GM19463 (cell line): ENCODE results near the gene FAM118A.
"Not testable (repeated sequence)": the region's sequence is repeated elsewhere in the genome, so short reads cannot be mapped to it uniquely, and the experiment has no call there.

Experiments used
- ATAC-seq: cut with Tn5 transposase; IDR thresholded peaks from one replicate; pipeline ENCODE4 v1.9.1; 2021; ENCODE audit warnings: mild to moderate bottlenecking, moderate library complexity; ENCODE audit not compliant: unreplicated experiment

The FAM118A gene

DNA sequence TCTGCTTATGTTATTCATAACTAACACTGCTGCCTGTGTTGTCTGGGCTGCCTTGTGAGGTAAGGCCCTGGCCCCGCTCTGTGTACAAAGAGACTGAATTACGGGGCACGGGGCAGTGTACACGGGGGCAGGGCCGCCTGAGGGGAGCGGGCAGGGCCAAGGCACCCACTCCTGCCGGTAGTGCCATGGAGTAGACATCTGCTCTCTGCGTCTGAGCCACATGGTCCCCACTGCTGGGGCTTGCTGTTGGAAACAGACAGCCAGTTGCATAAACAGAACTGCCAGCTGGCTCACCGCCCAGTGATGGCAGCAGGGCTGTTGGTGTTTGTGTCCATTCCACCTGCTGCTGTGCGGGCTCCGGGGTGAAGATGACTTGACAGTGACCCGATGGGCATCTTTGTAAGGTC is 19.8 kb downstream of the FAM118A start:
- no peak for ATAC-seq

DNA sequence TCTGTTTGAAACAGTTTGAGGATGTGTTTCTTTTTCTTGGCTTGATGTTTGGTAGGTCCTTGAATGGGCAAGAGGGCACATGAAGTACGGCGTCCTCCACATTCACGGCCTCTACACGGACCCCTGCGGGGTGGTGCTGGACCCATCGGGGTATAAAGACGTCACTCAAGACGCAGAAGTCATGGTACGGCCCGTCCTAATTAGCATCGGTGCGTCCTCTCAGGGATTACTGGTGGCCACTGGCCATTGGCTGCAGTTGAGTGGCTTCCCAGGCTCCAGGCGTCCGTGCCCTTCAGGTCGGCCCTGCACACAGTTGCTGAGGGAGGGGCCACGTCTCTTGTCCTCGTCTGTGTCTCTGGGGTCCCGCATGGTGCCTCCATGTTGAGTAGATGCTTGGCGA is 20.8 kb downstream of the FAM118A start:
- no peak for ATAC-seq

DNA sequence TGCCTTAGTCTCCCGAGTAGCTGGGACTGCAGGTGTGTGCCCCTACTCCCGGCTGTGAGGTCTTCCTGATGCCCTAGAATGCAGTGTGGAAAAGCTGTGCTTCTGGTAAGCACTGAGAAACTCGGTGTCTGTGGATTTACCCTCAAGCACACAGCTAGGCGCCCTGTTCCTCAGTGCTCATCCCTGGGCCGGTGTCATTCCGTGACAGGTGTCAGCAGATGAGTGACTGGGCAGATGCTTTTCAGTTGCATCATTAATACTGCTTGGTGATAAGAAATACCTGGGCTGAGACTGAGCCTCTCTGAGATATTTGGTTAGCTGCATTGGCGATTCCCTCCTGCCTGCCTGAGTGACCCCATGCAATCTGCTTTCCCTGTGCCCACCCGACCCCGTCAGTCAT is 21.8 kb downstream of the FAM118A start:
- ATAC-seq: no peak

DNA sequence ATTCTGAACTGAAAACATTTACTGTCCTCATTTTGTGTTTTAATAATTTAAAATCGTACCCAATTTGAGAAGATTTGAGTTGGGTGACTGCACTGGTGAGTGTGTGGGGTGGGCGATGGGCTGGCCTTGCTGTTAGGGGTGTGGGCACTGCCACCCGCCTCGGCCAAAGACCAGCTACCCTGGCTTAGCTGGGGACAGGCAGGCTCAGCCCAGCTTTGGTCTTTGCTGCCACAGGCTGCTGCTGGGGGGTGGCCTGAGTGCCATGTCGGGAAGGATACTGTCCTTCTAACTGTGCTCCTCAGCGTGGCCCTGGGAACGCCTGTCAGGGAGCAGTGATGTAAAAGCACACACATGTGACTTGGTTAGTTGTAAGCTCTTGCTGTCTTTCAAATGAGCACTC is 22.3 kb downstream of the FAM118A start:
- no peak for ATAC-seq

GRCh38 chr22:45334068-45334467 is 24.3 kb downstream of the FAM118A start:
- no peak for ATAC-seq

- ATAC-seq: no peak
Measured at GRCh38 chr22:45334528-45334927, 24.8 kb downstream of the FAM118A start.

GRCh38 chr22:45335021-45335818 is 25.5 kb downstream of the FAM118A start:
- no peak for ATAC-seq

- ATAC-seq: no peak
Measured at GRCh38 chr22:45335854-45336522, 26.3 kb downstream of the FAM118A start.

DNA sequence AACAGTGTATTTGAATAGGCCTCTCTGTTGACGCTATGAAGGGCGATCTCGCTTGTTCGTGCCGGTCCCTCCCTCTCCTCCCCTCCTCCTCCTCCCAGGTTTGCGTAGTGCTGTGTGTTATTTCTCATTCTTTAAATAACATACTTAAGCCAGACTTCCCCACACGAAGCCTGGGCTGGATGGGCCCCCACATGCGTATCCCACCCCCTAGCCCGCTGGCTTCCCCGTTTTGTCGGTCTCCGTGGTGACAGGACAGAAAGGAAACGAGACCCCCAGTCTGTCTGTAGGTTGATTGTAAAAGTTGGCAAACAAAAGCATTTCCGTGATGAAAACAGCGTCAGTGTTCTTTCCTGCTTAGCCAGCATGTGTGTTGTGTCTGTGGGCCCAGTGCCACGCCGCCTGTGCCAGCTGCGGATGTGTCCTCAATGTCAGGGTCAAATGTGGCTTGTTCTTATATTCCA is 27.3 kb downstream of the FAM118A start:
- ATAC-seq: no peak

DNA sequence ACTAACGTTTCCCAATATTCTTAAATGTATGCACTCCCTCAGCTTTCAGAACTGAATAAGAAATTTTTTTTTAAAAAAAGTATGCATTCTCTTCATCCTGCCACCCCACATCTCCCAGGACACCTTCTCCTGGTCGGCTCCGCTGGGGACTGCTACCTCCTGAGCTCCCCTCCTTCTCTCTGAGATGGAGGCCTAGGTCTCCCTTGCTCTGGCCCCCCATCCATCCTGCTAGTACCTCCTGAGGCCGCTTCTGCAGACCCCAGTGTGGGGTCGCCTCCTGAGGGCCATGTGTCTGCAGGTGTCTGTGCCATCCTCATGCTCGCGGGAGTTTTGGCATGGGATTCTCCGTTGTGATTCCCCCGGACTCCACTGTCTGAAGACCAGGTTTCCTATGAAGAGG is 27.8 kb downstream of the FAM118A start:
- no peak for ATAC-seq

DNA sequence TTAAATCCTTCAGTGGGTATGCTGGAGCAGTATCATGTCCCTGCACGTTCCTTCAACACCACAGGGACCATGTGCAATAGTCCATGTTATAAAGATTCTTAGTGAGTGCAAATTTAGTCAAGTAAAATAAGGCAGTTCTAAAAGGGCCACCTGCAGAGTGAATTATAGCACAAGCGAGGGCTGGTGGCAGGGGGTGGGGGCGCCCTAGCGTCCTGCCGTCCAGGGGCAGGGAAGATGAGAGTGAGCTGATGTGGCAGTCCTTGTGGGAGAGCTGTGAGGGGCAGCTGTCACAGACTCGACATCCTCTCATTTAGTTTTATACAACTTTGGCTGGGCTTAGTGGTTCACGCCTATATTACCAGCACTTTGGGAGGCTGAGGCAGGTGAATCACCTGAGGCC is 29.1 kb downstream of the FAM118A start:
- no peak for ATAC-seq

DNA sequence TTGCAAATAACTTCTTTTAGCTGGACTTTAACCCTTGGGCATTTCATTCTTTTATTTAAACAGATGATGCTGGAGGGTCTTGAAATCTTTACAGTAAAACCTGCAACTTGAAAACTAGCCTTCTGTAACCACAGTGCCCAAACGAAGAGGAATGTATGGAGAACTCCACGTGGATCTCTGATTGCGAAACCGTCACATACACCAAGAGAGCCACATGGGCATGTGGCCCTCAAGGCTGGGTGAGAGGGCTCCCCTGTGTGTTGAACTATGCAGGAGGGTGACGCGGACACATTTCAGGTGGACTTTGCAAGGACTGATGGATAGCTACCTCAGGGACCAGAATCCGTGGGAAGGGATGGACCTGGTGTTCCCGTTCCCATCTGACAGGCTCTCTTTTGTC is 30.6 kb downstream of the FAM118A start:
- no peak for ATAC-seq

DNA sequence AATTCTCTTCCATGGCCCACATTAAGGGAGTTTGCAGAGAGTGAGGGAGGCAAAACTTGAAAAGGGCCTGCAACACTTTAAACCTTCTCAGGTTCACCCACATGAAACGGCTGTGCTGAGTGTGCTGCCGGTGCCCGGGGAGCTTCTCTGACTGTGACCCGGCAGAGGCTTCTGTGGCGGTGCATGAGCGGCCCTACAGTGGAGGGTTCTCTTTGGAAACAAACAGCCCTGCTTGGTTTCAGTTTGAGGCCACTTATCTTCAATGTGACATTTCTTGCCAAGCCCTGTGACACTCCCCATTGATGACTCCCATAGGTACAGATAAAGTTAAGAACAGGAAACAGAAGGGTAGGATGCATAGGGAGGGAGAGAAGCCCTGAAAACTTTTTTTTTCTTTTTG is 31.8 kb downstream of the FAM118A start:
- ATAC-seq: no peak

DNA sequence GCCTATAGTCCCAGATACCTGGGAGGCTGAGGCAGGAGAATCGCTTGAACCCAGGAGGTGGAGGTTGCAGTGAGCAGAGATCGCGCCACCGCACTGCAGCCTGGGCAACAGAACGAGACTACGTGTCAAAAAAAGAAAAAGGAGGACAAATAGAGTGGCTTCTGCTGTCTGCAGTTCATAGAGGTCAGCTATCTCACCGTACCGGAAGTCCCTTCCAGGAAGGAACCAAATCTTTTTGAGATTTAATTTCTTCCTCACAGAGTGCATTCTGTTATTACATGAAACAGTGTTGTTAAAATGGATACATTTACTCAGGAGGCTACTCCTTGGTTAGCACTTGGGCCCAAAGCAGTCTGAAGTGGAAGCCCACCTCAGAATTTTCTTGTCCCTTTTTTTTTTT is 33.4 kb downstream of the FAM118A start:
- no peak for ATAC-seq

- ATAC-seq: no peak
Measured at GRCh38 chr22:45344334-45344733, 34.6 kb downstream of the FAM118A start.

DNA sequence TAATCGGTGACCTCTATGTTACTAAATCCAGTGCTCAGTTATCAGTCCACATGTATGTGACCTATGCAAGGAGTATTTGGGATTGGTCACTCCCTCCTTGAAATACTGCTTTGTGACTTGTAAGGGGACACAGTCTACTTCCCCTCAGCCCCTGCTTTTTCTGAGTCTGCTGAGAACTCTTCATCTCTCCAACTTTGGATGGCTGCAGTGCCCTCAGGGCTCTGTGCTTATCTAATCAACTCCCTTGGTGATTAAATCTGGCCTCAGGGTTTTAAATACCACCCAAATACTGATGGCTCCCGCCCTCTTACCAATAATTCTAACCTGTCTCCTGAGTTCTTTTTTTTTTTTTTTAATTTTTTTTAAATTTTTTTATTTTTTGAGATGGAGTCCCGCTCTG is 40.2 kb downstream of the FAM118A start:
- ATAC-seq: no peak

GRCh38 chr22:45351956-45352355 is 42.2 kb downstream of the FAM118A start:
- no peak for ATAC-seq

DNA sequence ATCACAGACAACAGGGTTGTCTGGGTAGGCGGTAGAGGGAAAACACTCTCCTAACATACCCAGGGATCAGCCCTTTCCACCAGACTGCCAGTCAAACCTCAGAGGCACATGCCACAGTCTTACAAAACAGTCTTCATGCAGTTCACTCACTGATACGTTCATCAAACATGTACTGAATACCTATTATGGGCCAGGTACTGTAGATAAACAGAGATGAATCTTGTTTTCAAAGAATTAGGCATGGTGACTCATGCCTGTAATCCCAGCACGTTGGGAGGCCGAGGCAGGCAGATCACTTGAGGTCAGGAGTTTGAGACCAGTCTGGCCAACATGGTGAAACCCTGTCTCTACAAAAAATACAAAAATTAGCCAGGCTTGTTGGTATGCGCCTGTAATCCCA is 43.0 kb downstream of the FAM118A start:
- ATAC-seq: not testable (repeated sequence)

GRCh38 chr22:45353786-45354185 is 44.1 kb downstream of the FAM118A start:
- no peak for ATAC-seq

- ATAC-seq: no peak
Measured at GRCh38 chr22:45357490-45357889, 47.8 kb downstream of the FAM118A start.

- ATAC-seq: no peak
Measured at GRCh38 chr22:45358127-45358526, 48.4 kb downstream of the FAM118A start.

DNA sequence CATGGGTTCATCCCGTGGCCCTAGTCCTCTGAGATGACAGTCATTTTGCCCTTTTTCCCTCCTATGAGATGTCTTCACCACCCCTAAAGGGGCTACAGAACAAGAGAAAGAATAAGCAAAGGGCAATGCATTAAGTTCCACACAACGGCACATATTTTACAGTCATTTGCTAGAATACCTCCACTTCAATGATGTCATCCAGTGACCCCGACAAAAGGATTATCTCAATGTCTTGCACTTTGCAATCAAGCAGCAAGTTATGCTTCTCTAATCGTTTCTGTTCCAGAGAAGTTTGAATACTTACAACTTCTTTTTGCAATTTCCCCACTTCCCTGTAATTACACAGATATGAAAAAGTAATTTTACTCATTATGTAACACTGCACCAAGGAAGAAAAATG is 49.9 kb downstream of the FAM118A start:
- no peak for ATAC-seq
